HG02884 (cell line): Measurements from ENCODE around the gene ZCCHC3.

Experiments used
- ATAC-seq: cut with Tn5 transposase; IDR thresholded peaks from one replicate; pipeline ENCODE4 v1.9.1; 2021; ENCODE audit warnings: mild to moderate bottlenecking, moderate library complexity; ENCODE audit not compliant: unreplicated experiment

Gene ZCCHC3

GRCh38 chr20:278607-279571 is 18.5 kb upstream of the ZCCHC3 start:
- no peak for ATAC-seq

- ATAC-seq = no peak
Observed at GRCh38 chr20:284172-284571, 13.2 kb upstream of the ZCCHC3 start.

- no peak for ATAC-seq
Observed at GRCh38 chr20:286508-286907, 10.9 kb upstream of the ZCCHC3 start.

- ATAC-seq = no peak
Observed at GRCh38 chr20:288956-289692, 8.2 kb upstream of the ZCCHC3 start.

- no peak for ATAC-seq
Observed at GRCh38 chr20:289693-290083, 7.7 kb upstream of the ZCCHC3 start.

- peak; percentile 82 for ATAC-seq
Observed at GRCh38 chr20:290084-290831, 7.1 kb upstream of the ZCCHC3 start, which contains the start of gene C20orf96. Gene C20orf96, minus strand, starts transcription at chr20:290750. Its CDS starts 140 bp downstream, at chr20:290610.

GRCh38 chr20:294602-295001 is 2.8 kb upstream of the ZCCHC3 start:
- ATAC-seq = no peak

- ATAC-seq = no peak
Observed at GRCh38 chr20:295804-296203, 1.6 kb upstream of the ZCCHC3 start.

GRCh38 chr20:297925-298775 is 780 bp downstream of the ZCCHC3 start:
- ATAC-seq = peak; percentile 9

- no peak for ATAC-seq
Observed at GRCh38 chr20:298776-299391, 1.5 kb downstream of the ZCCHC3 start.

- no peak for ATAC-seq
Observed at GRCh38 chr20:300345-300990, 3.1 kb downstream of the ZCCHC3 start.

GRCh38 chr20:301886-302848 is 4.8 kb downstream of the ZCCHC3 start:
- no peak for ATAC-seq

GRCh38 chr20:305745-306144 is 8.4 kb downstream of the ZCCHC3 start:
- ATAC-seq = no peak

GRCh38 chr20:308427-309038 is 11.2 kb downstream of the ZCCHC3 start:
- ATAC-seq = no peak

- ATAC-seq = no peak
Observed at GRCh38 chr20:309306-309840, 12.0 kb downstream of the ZCCHC3 start.

GRCh38 chr20:309841-310644 is 12.7 kb downstream of the ZCCHC3 start:
- ATAC-seq = peak; percentile 99

GRCh38 chr20:310645-311044 is 13.3 kb downstream of the ZCCHC3 start:
- no peak for ATAC-seq
